ENCODE data around the gene PPAT.
"Not testable (repeated sequence)": the region's sequence is repeated elsewhere in the genome, so short reads cannot be mapped to it uniquely, and the experiment has no call there.

Gene PPAT

DNA sequence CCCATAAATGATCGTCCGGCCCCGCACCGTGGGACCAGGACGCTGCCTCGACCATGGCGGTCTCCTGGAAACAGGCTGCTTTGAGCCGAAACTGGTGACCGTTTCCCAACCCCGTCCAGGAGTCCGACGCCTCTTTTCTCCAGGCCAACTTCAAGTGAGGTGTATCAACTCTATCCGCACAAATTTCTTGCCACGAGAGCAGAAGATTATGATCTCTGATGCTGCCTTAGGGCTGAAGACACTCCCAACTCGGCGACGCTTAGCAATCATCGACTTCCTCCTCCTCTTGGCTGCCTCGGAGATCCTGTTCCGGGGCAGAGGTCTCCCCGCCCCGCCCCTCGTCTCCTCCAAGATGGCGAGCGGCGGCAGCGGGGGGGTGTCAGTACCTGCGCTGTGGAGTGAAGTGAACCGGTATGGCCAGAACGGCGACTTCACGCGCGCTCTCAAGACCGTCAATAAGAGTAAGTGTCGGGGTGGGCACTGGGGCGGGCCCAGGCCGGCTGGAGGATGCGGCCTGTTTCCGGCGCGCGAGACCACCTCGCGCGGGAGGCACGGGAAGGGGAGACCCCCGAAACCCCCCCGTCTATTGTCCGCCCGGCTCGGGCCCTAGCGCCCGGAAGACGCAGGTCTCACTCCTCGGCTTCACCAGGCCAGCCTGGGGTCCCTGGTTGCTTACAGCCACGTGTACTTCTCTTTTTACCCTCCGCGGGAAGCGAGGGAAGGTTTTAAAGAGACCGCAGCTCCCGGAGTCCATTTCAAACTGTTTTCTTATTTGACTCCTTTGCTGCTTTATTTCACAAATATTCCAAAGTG, 32.1 kb upstream of the PPAT start, which contains the start of gene SRP72:
SRP72 (plus strand) TSS at position 334 of the 813 bp plus-strand sequence; CDS start at position 353, 19 bp downstream.
- Histone ChIP-seq H3K4me1 (ENCODE audit: insufficient read depth, insufficient read length) (no peaks in the 10 kb centered on the region), H3K36me3 (ENCODE audit: insufficient read depth, insufficient read length, low read length) (peaks cover 29% of the 10 kb centered on the region), H3K27me3 (ENCODE audit: insufficient read depth, insufficient read length) (no peaks in the 10 kb centered on the region), H3K9me3 (ENCODE audit: insufficient read depth, low read length) (no peaks in the 10 kb centered on the region), H3K9ac (ENCODE audit: insufficient read length, low read depth) (peak within 1 kb of the TSS; percentile 89), H3K4me3 (ENCODE audit: insufficient read length, low read depth) (peak within 1 kb of the TSS; percentile 90)
- TF ChIP-seq SUZ12 (IDR thresholded peaks at IDR 0.05; ENCODE audit: extremely low read depth, insufficient read depth, insufficient read length) (no peak), YY1 (IDR thresholded peaks at IDR 0.05; ENCODE audit: insufficient read depth, insufficient read length) (peak; percentile 63)
- DNase-seq (ENCODE audit: low read depth, low spot score), result peak; percentile 66

DNA sequence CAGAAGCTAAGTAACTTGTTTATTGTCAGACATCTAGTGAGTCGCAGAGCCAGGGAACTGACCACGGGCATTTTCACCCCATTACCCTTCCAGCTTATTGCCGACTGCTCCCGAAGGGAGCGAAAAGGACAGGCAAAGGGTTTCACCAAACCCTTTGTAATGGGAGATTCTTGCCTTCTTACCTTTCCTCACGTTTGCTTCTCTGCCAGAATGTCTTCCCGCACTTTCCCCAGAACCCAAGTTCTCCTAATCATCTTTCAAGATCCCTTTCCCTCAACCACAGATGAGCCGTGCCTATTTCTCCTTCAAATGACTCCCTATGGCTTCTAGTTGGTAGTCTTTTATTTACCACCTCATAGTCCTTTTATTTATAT, 31.5 kb upstream of the PPAT start:
- no peaks in the 10 kb centered on the region for H3K4me1 ChIP-seq (ENCODE audit: insufficient read depth, insufficient read length)
- peaks cover 29% of the 10 kb centered on the region for H3K36me3 ChIP-seq (ENCODE audit: insufficient read depth, insufficient read length, low read length)
- H3K9me3 ChIP-seq (ENCODE audit: insufficient read depth, low read length), result no peaks in the 10 kb centered on the region
- DNase-seq (ENCODE audit: low read depth, low spot score), result no peak
- peak overlapping the region; percentile 89 for H3K9ac ChIP-seq (ENCODE audit: insufficient read length, low read depth)
- TF ChIP-seq YY1 (IDR thresholded peaks at IDR 0.05; ENCODE audit: insufficient read depth, insufficient read length), result no peak
- no peak for TF ChIP-seq ZNF274 (IDR thresholded peaks at IDR 0.05; ENCODE audit: low read depth, low read length)
- no peak for TF ChIP-seq SUZ12 (IDR thresholded peaks at IDR 0.05; ENCODE audit: extremely low read depth, insufficient read depth, insufficient read length)
- peak overlapping the region; percentile 90 for H3K4me3 ChIP-seq (ENCODE audit: insufficient read length, low read depth)
- H3K27me3 ChIP-seq (ENCODE audit: insufficient read depth, insufficient read length), result no peaks in the 10 kb centered on the region

DNA sequence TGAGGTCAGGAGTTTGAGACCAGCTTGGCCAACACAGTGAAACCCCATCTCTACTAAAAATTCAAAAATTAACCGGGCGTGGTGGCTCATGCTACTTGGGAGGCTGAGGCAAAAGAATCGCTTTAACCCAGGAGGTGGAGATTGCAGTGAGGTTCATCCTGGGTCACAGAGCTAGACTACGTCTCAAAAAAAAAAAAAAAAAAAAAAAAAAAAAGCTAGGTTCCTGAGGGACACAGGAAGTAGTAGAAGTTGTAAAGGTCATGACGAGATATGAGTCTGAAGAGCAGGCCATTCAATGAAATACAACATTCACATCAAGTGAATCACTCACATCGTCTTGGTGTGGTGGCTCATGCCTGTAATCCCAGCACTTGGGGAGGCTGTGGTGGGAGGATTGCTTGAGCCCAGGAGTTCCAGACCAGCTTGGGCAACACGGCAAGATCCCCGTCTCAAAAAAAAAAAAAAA, 30.9 kb upstream of the PPAT start:
- H3K4me1 ChIP-seq (ENCODE audit: insufficient read depth, insufficient read length); H3K9me3 ChIP-seq (ENCODE audit: insufficient read depth, low read length); DNase-seq (ENCODE audit: low read depth, low spot score); H3K27me3 ChIP-seq (ENCODE audit: insufficient read depth, insufficient read length): not testable (repeated sequence)
- Histone ChIP-seq H3K9ac (ENCODE audit: insufficient read length, low read depth) (peak overlapping the region; percentile 89), H3K36me3 (ENCODE audit: insufficient read depth, insufficient read length, low read length) (peaks cover 30% of the 10 kb centered on the region), H3K4me3 (ENCODE audit: insufficient read length, low read depth) (peak overlapping the region; percentile 90)

DNA sequence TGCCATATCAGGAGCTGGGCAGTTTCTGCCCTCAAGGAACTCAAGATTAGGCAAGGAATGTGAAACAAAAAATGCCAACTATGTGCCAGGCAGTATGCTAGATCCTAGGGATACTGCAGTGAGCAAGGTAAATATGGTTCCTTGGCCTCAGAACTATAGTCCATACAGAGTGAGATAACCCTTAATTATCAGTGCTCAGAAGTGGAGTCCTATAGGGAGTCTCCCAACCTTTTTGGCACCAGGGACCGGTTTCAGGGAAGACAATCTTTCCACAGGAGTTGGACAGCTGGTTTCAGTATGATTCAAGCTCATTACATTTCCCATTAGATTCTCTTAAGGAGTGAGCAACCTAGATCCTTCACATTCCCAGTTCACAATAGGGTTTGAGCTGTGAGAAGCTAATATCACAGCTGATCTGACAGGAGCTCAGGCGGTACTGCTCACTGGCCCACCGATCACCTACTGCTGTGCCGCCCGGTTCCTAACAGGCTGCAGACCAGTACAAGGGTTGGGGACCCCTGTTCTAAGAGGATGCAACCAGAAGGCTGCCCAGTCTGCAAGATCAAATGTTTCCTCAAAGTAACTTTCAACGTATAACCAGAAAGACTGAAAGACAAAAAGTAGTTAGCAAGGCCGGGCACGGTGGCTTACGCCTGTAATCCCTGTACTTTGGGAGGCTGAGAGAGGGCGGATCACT, 30.3 kb upstream of the PPAT start:
- Histone ChIP-seq H3K4me1 (ENCODE audit: insufficient read depth, insufficient read length) (no peaks in the 10 kb centered on the region), H3K4me3 (ENCODE audit: insufficient read length, low read depth) (peak overlapping the region; percentile 90), H3K27me3 (ENCODE audit: insufficient read depth, insufficient read length) (no peaks in the 10 kb centered on the region), H3K9ac (ENCODE audit: insufficient read length, low read depth) (peak overlapping the region; percentile 68), H3K36me3 (ENCODE audit: insufficient read depth, insufficient read length, low read length) (peaks cover 36% of the 10 kb centered on the region), H3K9me3 (ENCODE audit: insufficient read depth, low read length) (no peaks in the 10 kb centered on the region)
- no peak for DNase-seq (ENCODE audit: low read depth, low spot score)
- TF ChIP-seq SUZ12 (IDR thresholded peaks at IDR 0.05; ENCODE audit: extremely low read depth, insufficient read depth, insufficient read length), result no peak
- TF ChIP-seq ZNF274 (IDR thresholded peaks at IDR 0.05; ENCODE audit: low read depth, low read length), result no peak
- no peak for TF ChIP-seq YY1 (IDR thresholded peaks at IDR 0.05; ENCODE audit: insufficient read depth, insufficient read length)

DNA sequence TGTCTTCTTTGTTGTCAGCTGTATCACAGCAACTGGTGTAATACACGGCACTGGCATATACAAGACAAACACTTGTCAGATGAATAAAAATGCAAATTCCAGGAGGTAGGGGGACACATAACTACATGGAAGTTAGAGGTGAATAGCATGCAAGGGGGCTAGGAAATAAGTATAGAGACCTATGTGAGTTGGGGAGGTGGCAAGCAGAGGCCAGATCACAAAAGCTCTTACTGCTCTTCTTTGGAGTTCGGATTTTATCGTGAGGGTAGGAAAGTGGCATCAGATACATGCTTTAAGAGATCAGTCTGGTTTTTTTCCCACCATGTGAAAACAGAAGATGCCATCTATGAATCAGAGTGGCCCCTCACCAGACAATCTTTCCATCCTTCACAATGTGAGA, 29.2 kb upstream of the PPAT start:
- TF ChIP-seq YY1 (IDR thresholded peaks at IDR 0.05; ENCODE audit: insufficient read depth, insufficient read length), result no peak
- TF ChIP-seq ZNF274 (IDR thresholded peaks at IDR 0.05; ENCODE audit: low read depth, low read length), result no peak
- Histone ChIP-seq H3K36me3 (ENCODE audit: insufficient read depth, insufficient read length, low read length) (peaks cover 38% of the 10 kb centered on the region), H3K4me1 (ENCODE audit: insufficient read depth, insufficient read length) (no peaks in the 10 kb centered on the region), H3K9me3 (ENCODE audit: insufficient read depth, low read length) (no peaks in the 10 kb centered on the region), H3K9ac (ENCODE audit: insufficient read length, low read depth) (no peak overlapping the region), H3K27me3 (ENCODE audit: insufficient read depth, insufficient read length) (no peaks in the 10 kb centered on the region), H3K4me3 (ENCODE audit: insufficient read length, low read depth) (no peak overlapping the region)
- DNase-seq (ENCODE audit: low read depth, low spot score), result no peak

DNA sequence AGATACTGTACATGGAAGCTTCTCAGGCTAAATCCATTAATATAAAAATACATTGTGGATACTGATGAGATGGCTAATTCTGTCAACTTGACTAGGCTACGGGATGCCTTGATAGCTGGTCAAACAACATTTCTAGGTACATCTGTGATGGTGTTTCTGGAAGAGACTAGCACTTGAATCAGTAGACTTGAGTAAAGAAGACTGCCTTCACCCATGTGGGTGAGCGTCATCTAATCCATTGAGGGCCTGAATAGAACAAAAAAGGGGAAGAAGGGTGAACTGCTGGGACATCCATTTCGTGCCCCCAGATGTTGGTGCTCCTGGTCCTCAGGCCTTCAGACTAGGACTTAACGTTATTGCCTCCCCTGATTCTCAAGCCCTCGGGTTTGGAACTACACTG, 28.3 kb upstream of the PPAT start:
- Histone ChIP-seq H3K27me3 (ENCODE audit: insufficient read depth, insufficient read length) (no peaks in the 10 kb centered on the region), H3K4me3 (ENCODE audit: insufficient read length, low read depth) (no peak overlapping the region), H3K9me3 (ENCODE audit: insufficient read depth, low read length) (no peaks in the 10 kb centered on the region), H3K9ac (ENCODE audit: insufficient read length, low read depth) (no peak overlapping the region), H3K4me1 (ENCODE audit: insufficient read depth, insufficient read length) (no peaks in the 10 kb centered on the region), H3K36me3 (ENCODE audit: insufficient read depth, insufficient read length, low read length) (peaks cover 45% of the 10 kb centered on the region)
- DNase-seq (ENCODE audit: low read depth, low spot score), result no peak
- TF ChIP-seq ZNF274 (IDR thresholded peaks at IDR 0.05; ENCODE audit: low read depth, low read length), result no peak
- no peak for TF ChIP-seq YY1 (IDR thresholded peaks at IDR 0.05; ENCODE audit: insufficient read depth, insufficient read length)
- no peak for TF ChIP-seq SUZ12 (IDR thresholded peaks at IDR 0.05; ENCODE audit: extremely low read depth, insufficient read depth, insufficient read length)

DNA sequence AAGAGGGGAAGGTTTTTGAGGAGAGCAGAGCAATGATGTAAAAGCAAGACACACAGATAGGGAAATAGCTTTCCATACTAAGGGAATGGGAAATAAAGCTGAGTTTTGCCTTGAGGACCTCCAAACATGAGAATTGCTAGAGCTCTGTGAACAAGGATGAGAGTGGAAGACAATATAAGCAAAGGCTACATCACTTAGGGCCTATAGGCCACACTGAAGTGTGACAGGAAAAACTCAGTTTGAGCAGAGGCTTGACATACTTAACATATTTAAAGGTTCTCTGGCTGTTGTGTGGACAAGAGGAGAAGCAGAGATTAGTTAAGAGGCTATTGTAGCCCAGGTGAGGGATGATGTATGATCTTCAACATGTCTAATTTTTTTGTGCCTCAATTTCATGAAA, 26.7 kb upstream of the PPAT start:
- Histone ChIP-seq H3K4me3 (ENCODE audit: insufficient read length, low read depth) (no peak overlapping the region), H3K36me3 (ENCODE audit: insufficient read depth, insufficient read length, low read length) (peaks cover 61% of the 10 kb centered on the region), H3K9ac (ENCODE audit: insufficient read length, low read depth) (no peak overlapping the region), H3K4me1 (ENCODE audit: insufficient read depth, insufficient read length) (no peaks in the 10 kb centered on the region), H3K27me3 (ENCODE audit: insufficient read depth, insufficient read length) (no peaks in the 10 kb centered on the region), H3K9me3 (ENCODE audit: insufficient read depth, low read length) (no peaks in the 10 kb centered on the region)
- DNase-seq (ENCODE audit: low read depth, low spot score), result no peak
- no peak for TF ChIP-seq YY1 (IDR thresholded peaks at IDR 0.05; ENCODE audit: insufficient read depth, insufficient read length)

Measured in NT2/D1 (cell line).